ENCODE measurements around the gene CFAP410.

GRCh38 chr21:44384968-44385367 is 45.8 kb upstream of the CFAP410 start:
- TF ChIP-seq EZH2 (optimal IDR thresholded peaks at IDR 0.05; ENCODE audit: low read depth, low read length) (no peak), CTCF (IDR thresholded peaks at IDR 0.05; ENCODE audit: low read length) (no peak)

All from MM.1S (cell line).